ENCODE data around the gene BCO2. TPM values are rescaled to one million over a fixed set of nuclear protein-coding genes. Genes with fewer than 3 reads are reported as not detected.

BCO2 gene
- total RNA-seq, 1 experiment from 2014 or later, result 0.31 TPM

- no peaks in the 10 kb centered on the region for H3K23me2 ChIP-seq (ENCODE audit: insufficient read length, low read depth, low read length, poor library complexity, severe bottlenecking)
- no peaks in the 10 kb centered on the region for H3K27me3 ChIP-seq (ENCODE audit: insufficient read depth, low read length)
- no peak overlapping the region for H3K27ac Mint-ChIP-seq
Measured at GRCh38 chr11:112241486-112241885, 66.2 kb downstream of the BCO2 start.

More at GRCh38 chr11:112241486-112241885, 66.2 kb downstream of the BCO2 start:
- Histone ChIP-seq H2BK5ac (ENCODE audit: insufficient read length, low read length) (no peak overlapping the region), H2AK5ac (ENCODE audit: insufficient read length, low read length) (no peak overlapping the region), H3K4ac (ENCODE audit: low read depth, low read length) (no peak overlapping the region), H2AFZ (ENCODE audit: low read length) (no peak overlapping the region), H3K79me2 (ENCODE audit: insufficient read depth, low read length) (no peaks in the 10 kb centered on the region), H3K56ac (ENCODE audit: insufficient read length, low read depth, low read length) (no peak overlapping the region), H2BK20ac (ENCODE audit: low read depth, low read length, poor library complexity, severe bottlenecking) (no peak overlapping the region), H3K23ac (ENCODE audit: insufficient read length, low read depth, low read length) (no peak overlapping the region), H4K20me1 (ENCODE audit: control insufficient read depth, insufficient read depth, insufficient read length) (no peaks in the 10 kb centered on the region), H2BK15ac (ENCODE audit: low read depth, low read length) (no peak overlapping the region), H2BK120ac (ENCODE audit: low read depth, low read length, poor library complexity, severe bottlenecking) (no peak overlapping the region), H3K27ac (ENCODE audit: insufficient read length, low read depth, low read length) (no peak overlapping the region), H3K9me3 (ENCODE audit: control insufficient read depth, low read depth, low read length) (no peaks in the 10 kb centered on the region), H3K14ac (ENCODE audit: insufficient read depth, low read length) (no peak overlapping the region), H4K5ac (ENCODE audit: insufficient read length, low read depth, low read length) (no peak overlapping the region), H3K9ac (ENCODE audit: extremely low read depth, insufficient read length, low read length) (no peak overlapping the region), H4K8ac (replicated peaks; ENCODE audit: insufficient read length, low read depth, low read length) (no peak overlapping the region), H3K79me1 (ENCODE audit: insufficient read depth, low read depth, low read length, poor library complexity, severe bottlenecking) (no peaks in the 10 kb centered on the region), H2BK12ac (ENCODE audit: insufficient read length, low read depth, low read length) (no peak overlapping the region), H3K4me1 (ENCODE audit: insufficient read depth, low read length) (no peaks in the 10 kb centered on the region), H3T11ph (ENCODE audit: low read length) (no peak overlapping the region), H4K91ac (ENCODE audit: insufficient read length, low read depth, low read length) (no peak overlapping the region), H3K4me2 (ENCODE audit: insufficient read depth, insufficient read length, low read length) (no peak overlapping the region), H3K18ac (ENCODE audit: insufficient read length, low read depth, low read length) (no peak overlapping the region)
- Mint-ChIP-seq H3K36me3 (ENCODE audit: insufficient read depth in 1 of 3, low read depth in 3 of 3) (peaks cover 11 to 50% (median 42%) of the 10 kb centered on the region in 3 experiments; a peak in 6 of 7 replicates), H3K4me3 (no peak overlapping the region), H3K27me3 (ENCODE audit: low read depth) (peaks cover 19% of the 10 kb centered on the region), H3K9me3 (peaks cover 3 to 19% of the 10 kb centered on the region in 2 experiments; a peak in 3 of 5 replicates), H3K4me1 (no peaks in the 10 kb centered on the region)
- WGBS (ENCODE audit: extremely low coverage, insufficient read length, low lambda C conversion rate), result no CpG with 5 or more reads among the region's 3 CpGs
- DNase-seq, result no peak
- TF ChIP-seq, protein P1, sequence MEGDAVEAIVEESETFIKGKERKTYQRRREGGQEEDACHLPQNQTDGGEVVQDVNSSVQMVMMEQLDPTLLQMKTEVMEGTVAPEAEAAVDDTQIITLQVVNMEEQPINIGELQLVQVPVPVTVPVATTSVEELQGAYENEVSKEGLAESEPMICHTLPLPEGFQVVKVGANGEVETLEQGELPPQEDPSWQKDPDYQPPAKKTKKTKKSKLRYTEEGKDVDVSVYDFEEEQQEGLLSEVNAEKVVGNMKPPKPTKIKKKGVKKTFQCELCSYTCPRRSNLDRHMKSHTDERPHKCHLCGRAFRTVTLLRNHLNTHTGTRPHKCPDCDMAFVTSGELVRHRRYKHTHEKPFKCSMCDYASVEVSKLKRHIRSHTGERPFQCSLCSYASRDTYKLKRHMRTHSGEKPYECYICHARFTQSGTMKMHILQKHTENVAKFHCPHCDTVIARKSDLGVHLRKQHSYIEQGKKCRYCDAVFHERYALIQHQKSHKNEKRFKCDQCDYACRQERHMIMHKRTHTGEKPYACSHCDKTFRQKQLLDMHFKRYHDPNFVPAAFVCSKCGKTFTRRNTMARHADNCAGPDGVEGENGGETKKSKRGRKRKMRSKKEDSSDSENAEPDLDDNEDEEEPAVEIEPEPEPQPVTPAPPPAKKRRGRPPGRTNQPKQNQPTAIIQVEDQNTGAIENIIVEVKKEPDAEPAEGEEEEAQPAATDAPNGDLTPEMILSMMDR (conservative IDR thresholded peaks at IDR 0.05), result no peak
